Smooth muscle cell of bladder (primary cell): ENCODE results near the gene CREBBP. TPM values are rescaled to one million over a fixed set of nuclear protein-coding genes. Genes with fewer than 3 reads are reported as not detected.

ENCODE experiments used
- total RNA-seq: library from RNA; depleted of rRNA; stranded (reverse); fragments of >200 nt; gene quantifications from 2 replicates; pipeline ENCODE4 v1.2.3, GENCODE V29; 2014

The CREBBP gene
- 16.6 and 18.5 TPM in 2 replicates for total RNA-seq

DNA sequence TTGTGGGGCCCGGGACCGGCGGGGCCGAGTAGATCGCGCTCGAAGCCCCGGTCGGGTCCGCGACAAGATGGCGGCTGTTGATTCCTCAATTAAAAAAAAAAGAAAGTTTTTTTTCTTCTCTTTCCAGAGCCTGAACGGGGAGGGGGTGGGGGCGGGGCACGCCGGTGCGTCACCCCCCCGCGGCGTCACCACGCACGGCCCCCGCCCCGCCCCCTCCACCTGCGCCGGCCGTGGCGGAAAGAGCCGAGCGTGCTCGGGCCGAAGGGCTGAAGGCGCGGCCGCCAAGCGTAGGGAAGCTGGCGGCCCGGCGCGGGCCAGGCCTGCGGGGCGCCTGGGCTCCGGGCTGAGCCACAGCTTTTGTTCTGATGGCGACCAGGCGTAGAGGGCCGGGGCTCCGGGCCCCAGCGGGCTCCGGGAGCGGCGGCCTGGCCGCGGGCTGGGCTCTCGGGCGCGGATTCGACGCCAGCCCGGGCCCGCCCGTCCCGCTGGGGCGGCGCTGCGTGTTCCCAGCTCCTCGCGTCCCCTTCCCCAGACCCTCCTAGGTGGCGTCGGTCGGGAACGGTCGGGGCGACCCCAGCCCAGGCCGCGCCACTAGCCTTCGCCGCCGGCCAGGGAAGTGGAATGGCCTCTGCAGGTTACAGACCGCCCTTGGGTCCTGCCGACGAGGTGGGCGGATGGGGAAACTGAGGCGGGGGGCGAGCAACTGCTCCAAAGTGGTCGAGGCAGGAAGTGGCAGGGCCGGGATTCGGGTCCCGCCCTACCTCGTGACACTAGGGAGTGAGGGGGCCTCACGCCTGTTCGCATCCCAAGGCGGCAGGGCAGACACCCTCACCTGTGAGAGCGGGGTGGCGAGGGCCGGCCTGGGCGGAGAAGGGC is at the start of gene CREBBP:
CREBBP (minus strand) TSS at position 91 of the 876 bp plus-strand sequence. CDS start 797 bp downstream, outside the sequence.

DNA sequence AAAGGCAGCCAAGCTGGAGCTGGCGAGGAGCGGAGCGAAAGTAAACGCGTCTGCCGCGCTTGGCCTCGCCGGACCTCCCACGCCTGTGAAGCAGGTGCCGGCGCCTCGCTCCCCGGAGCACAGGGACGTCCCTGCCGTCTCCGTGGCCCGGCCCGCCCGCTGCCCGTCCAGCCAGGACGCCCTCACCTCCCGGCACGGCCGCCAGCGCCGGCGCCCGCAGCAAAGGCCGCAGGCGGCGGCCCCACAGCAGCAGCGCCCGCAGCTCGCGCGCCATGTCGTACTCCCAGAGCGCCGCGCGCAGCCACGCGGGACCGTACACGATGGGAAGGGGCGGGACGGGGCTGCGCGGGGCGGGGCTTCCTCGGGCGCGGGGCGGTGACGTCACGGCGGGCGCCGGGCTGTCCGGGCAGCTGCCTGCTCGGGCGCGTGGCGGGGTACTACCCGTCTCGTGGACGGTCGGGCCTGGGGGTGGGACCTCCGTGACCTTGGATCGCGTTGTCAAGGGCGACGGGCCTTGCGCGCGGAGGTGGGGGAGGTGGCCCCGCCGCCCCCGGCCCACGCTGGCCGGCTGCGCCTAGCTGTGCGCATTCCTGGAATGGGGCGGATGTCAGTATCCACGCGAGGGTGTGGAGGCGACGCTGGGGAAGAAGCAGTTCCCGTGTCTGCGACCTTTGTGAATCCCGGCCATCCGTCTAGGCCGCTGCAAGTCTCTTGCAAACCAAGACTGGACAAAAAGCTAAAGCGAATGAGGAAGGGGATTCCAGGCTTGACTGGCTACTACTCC is 163.1 kb downstream of the CREBBP start, which contains the start of gene TRAP1:
TRAP1 (minus strand) TSS at position 290 of the 784 bp plus-strand sequence; CDS start at position 274, 16 bp downstream.

Other genes starting within 250 kb of the CREBBP start
- 16.6 and 17.7 TPM in 2 replicates for gene DNASE1, start 226.0 kb downstream of the CREBBP start, total RNA-seq
- 51.8 and 56.5 TPM in 2 replicates for gene TRAP1, start 163.2 kb downstream of the CREBBP start, total RNA-seq
- gene ADCY9, start 235.7 kb upstream of the CREBBP start, total RNA-seq = 39.1 and 42.0 TPM in 2 replicates